GM18868 (cell line): ENCODE results near the gene PATZ1.
"Not testable (repeated sequence)": the region's sequence is repeated elsewhere in the genome, so short reads cannot be mapped to it uniquely, and the experiment has no call there.

ENCODE experiments used
- ATAC-seq: cut with Tn5 transposase; IDR thresholded peaks from one replicate; pipeline ENCODE4 v1.9.1; 2021; ENCODE audit warnings: mild to moderate bottlenecking, moderate library complexity; ENCODE audit not compliant: unreplicated experiment

The PATZ1 gene

GRCh38 chr22:31314220-31314619 is 31.9 kb downstream of the PATZ1 start:
- not testable (repeated sequence) for ATAC-seq

GRCh38 chr22:31313366-31314147 is 32.6 kb downstream of the PATZ1 start:
- ATAC-seq, result no peak

- ATAC-seq, result no peak
Measured at GRCh38 chr22:31308181-31308580, 38.0 kb downstream of the PATZ1 start.

DNA sequence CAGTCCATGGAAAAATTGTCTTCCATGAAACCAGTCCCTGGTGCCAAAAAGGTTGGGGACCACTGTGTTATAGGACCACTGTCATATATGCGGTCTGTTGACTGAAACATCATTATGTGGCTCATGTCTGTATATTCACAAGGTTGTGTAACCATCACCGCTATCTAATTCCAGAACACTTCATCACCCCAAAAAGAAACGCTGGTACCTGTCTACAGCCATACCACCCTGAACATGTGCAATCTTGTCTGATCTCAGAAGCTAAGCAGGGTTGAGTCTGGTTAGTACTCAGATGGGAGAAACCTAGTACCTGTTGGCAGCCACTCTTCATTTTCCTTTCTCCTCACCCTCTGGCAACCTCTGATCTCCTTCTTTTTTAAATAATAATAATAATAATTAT is 41.0 kb downstream of the PATZ1 start:
- no peak for ATAC-seq

- ATAC-seq, result no peak
Measured at GRCh38 chr22:31302537-31302936, 43.6 kb downstream of the PATZ1 start.

- no peak for ATAC-seq
Measured at GRCh38 chr22:31302006-31302405, 44.1 kb downstream of the PATZ1 start.

DNA sequence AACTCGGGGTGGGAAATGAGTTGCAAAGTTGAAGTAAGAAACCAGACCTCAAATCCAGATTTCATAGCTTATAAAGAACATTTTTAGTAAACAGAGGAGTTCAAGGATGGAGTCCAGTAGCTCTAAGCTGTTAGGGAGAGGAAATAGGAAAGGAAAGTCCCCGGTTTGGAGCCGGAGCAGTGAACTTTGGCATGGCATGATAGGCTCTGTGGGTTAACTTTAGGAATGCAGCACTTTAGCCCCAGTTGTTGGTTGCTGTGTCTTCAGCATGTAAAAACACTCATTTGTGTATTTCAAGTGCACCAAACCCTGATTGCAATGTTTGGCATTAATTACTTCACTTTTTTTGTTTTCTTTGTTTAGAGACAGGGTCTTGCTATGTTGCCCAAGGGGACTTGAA is 45.2 kb downstream of the PATZ1 start:
- ATAC-seq, result no peak

DNA sequence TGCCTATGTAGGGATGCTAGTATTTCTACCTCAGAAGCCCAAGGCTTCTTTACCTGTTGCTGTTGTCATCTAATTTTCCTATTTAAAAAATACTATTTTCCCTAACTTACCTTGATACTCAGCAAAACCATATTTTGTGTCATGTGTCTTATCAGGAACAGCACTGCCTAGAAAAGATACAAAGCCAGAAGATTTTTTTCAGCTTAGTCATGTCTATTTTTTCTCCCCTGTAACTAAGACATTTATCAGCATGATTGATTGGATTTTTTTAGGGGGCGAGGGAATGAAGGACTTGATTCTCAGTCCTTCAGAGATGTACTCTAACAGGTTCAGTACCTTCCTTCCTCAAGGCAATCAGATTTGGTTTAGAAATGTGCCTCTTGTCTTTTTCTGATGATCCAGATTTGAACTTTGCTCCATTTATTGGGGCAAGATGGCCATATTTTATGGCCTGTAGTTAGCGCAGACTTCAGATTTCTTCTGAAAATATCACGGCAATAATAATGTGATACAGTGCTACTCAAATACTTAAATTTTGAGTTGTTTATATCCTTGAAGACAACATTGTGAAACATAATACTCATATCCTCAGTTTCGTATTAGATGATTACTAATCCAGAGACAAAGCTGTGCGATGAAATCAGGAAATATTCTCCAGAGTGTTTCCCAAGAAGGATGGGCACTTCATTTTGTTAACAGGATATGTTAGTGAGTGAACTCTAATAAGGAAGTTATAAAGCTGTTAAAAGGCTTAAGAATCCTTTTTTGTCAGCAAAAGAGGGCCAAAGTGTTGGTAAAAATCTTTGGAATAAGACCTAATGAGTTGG is 50.1 kb downstream of the PATZ1 start:
- no peak for ATAC-seq

DNA sequence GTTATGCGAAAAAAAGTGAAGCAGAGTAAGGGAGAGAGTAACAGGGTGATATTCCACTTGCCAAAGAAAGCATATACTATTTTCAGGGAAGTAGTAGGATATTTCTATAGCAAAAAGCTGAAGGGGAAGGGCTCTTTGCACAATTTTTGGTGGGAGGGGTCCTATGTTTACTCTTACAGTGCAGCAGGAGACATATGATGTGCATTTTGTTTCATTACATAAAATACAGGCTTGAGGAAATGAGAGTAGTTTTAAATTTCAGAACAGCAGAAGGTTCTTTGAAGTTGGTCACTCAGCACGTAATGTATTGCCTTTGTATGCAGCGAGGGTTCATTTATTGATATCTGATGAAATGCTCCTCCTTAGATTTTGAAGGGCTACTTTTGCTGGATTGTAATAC is 50.8 kb downstream of the PATZ1 start:
- no peak for ATAC-seq

GRCh38 chr22:31292236-31292989 is 53.7 kb downstream of the PATZ1 start, which contains the start of gene PIK3IP1:
Gene PIK3IP1 (minus strand): TSS chr22:31292488. CDS start chr22:31292344, 144 bp downstream.
- ATAC-seq, result peak; percentile 41

- no peak for ATAC-seq
Measured at GRCh38 chr22:31291481-31292235, 54.5 kb downstream of the PATZ1 start.

- peak; percentile 87 for ATAC-seq
Measured at GRCh38 chr22:31290494-31291471, 55.4 kb downstream of the PATZ1 start.

DNA sequence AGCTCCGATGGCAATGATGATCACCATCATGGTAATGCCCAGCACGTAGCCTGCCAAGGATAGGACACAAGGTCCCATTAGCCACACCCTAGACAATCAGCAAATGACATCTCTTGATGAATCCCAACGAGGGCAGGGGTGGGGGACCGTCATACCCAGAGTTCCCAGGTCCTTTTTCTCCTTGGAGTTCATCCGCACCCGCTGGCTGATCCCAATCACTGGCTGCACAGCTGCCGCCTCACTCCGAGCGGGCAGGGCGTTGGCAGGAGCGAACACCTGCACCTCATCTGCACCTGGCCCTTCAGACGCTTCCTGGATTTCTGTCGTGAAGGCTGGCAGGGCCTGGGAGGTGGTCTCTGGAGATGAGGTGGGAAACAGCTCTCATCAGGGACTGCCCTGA is 56.8 kb downstream of the PATZ1 start:
- ATAC-seq, result no peak

GRCh38 chr22:31288496-31289240 is 57.5 kb downstream of the PATZ1 start:
- no peak for ATAC-seq

GRCh38 chr22:31287818-31288495 is 58.2 kb downstream of the PATZ1 start:
- no peak for ATAC-seq

DNA sequence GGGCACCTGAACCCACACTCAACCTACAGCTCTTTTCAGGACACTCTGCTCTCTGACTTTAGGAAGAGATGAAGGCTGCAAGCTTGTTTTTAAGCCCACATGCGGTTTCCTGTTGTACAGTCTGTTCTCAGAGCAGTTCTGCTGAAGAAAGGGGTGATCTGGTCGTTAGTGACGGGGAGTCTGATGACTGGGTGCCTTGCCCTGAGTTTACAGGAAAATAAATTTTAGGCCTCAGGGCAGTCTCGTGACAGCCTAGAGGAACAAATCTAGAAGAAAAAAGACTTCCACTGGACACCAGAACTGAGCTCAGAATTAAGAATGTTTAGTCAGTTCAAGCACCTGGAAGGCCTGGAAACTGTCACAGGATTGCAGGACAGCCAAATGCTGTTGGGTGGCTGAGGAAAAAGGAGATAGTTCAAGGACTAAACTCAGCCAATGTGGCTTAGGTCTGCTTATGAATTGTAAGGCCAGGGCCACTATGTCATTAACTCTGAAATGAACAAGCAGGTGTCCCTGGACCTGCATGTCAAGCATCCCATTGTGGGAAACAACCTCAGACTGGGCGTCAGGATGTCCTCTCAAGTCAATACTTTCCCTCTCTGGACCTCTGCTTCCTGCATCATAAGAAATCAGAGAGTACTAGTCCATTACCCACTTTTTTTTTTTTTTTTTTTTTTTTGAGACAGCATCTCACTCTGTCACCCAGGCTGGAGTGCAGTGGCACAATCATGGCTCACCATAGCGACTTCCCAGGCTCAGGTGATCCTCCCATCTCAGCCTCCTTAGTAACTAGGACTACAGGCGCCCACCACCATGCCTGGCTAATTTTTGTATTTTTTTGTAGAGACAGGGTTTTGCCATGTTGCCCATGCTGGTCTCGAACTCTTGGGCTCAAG is 59.5 kb downstream of the PATZ1 start:
- ATAC-seq, result no peak
